GM19395 (cell line): ENCODE data around the gene SNTB2.
"Not testable (repeated sequence)": the region's sequence is repeated elsewhere in the genome, so short reads cannot be mapped to it uniquely, and the experiment has no call there.

Source experiments
- ATAC-seq: cut with Tn5 transposase; IDR thresholded peaks from one replicate; pipeline ENCODE4 v1.9.1; 2021; ENCODE audit warnings: mild to moderate bottlenecking, moderate library complexity; ENCODE audit not compliant: unreplicated experiment

SNTB2 gene

DNA sequence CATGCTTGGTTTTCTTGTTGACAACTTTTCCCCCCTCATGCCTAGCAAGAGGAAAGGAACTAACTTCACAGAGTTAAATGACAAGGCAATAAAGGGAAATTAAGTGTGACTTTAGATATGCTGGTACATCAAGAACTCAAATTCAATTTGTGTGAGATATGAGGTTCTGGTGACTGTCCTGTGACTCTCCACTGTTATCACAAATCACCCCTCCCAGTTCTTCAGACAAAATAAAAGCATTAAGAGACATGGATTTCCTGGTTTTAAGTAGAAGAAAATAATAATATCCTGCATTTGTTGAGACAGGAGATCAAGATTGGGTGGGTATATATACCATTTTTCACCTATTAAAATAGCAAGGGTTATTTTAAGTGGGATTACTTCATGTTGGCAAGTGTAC is 46.2 kb downstream of the SNTB2 start:
- ATAC-seq: no peak

DNA sequence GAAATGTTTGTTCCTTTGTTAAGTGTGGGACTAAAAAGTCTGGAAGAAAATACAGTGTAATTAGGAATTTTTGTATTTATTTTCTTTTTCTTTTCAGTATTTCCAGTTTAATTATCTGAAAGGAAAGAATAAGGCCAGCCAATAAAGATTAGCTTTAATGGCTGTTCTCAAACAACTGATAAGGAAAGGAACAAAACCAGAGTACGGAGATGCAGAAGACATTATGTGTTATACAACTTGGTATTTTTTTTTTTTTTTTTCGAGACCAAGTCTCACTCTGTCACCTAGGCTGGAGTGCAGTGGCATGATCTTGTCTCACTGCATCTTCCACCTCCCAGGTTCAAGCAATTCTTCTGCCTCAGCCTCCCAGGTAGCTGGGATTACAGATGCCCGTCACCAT is 47.5 kb downstream of the SNTB2 start:
- no peak for ATAC-seq

DNA sequence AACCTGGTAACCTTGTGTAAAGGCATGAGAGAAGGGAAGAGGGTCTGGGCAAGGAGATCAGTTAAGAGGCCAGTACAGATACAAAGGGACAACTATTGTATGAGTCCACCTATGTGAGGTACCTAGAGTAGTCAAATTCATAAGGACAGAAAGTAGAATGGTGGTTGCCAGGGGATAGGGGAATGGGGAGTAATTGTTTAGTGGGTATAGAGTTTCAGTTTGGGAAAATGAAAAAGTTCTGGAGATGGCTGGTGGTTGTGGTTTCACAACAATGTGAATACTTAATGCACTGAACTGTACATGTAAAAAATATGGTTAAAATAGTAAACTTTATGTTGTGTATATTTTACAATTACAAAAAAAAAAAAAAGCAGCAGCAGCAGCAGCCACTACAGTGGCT is 49.4 kb downstream of the SNTB2 start:
- ATAC-seq: no peak

DNA sequence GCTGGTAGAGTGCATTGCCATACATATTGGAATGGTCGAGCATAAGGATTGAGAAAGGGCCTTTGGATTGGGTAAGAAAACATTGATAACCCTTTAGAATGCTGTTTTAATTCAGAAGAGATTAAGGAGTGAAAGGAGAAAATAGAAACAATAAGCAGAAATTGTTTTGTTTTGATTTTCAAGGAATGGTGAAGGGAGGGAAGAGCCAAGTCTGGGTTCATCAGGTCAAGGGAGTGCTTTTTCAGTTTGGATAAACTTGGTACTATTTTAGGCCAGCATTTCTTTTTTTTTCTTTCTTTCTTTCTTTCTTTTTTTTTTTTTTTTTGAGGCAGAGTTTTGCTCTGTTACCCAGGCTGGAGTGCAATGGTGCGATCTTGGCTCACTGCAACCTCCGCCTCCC is 50.3 kb downstream of the SNTB2 start:
- no peak for ATAC-seq

DNA sequence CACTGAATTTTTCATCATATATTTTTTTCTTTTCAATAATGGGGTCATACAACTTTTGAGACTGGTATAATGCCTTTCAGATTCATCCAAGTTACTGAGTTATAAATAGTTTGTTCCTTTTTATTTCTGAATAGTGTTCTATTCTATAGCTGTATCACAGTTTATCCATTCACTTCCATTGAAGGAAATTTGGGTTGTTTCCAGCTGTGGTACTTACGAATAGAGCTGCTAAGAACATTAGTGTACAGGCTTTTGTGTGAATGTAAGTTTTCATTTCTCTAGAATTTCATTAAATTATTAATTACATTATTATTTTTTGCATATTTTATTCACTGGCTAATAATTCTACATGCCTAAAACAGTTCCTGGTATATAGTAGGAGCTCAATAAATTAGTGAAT is 52.9 kb downstream of the SNTB2 start:
- no peak for ATAC-seq

DNA sequence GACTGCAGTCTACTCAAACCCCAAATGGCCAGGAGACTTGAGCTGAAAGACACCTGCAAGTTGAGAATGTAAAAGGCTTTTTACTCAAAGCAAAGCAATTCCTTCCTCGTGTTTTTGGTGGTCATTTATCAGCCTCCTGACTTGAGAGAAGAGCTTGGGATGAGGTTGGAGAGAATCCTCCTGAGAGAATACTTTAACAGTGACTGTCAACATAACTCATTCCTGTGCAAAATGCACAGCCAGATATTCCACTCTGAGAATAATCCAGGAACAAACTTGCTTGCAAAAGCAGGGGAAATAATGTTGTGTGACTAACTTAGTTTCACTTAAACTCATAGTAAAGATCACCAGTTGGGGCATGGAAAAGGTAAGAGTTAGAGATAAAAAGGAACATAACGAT is 53.4 kb downstream of the SNTB2 start:
- no peak for ATAC-seq

DNA sequence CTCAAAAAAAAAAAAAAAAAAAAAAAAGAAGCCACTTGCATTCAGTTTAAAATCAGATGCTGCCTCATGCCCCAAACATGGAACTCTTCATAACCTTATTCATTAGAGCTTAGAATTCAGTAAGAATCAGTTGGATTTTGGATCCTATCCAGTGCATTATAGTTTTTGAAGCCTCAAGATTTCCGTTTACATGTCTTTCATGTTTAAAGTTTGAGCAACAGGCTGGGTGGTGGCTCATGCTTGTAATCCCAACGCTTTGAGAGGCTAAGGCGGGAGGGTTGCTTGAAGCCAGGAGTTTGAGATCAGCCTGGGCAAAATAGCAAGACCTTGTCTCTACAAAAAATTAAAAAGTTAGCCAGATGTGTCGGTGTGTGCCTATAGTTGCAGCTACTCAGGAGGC is 55.0 kb downstream of the SNTB2 start:
- ATAC-seq: no peak

DNA sequence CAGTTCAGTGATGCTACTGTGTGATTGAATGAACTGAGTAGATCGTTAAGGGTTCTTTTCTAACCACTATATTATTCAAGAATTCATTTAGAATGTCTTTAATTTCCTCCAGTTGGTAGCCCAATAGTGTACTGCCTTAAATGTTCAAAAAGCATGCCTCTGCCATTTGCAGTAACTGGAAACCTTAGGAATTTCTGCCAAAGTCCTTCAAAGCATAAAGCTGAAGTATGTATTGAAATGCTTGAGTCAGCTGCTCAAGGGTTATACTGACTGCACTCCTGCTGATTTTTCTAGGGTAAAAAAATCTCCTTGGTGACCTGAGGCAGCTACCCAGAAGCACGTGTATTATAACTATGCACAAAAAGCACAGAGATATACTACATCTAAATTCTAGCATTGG is 56.5 kb downstream of the SNTB2 start:
- ATAC-seq: no peak

DNA sequence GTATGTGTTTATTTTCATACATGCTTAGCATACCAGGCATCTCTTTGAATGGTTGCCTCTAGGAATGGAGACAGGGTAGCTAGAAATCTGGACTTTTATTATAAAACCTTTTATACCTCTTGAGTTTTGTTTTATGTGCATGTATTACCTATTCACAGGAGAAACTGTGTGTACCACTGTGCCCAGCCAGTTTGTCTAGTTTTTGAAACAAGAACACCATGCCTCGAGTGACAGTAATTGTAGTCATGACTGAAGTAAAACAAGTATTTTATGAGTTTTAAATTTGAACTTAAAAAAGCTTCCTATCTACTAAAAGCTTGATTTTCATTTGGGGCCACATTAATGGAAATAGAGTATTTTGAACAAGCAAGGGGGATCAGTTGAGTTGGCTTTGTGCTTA is 57.4 kb downstream of the SNTB2 start:
- no peak for ATAC-seq

DNA sequence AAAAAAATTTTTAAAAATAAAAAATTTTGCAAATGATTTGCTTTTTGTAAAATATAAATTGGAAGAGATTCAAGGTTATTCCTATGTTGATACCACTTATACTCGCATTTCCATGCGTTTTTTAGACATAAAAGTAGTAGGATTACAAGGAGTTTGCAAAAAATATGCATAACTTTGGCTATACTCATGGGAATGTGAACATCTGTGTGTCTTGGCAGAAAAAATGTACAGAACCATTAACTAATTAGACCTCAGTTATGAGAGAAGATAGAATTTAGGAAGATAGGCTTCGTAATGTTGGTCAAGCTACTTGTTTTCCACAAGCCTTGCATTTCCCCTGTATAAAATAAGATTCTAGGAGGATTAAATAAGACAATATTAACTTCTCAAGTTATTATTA is 63.1 kb downstream of the SNTB2 start:
- no peak for ATAC-seq

DNA sequence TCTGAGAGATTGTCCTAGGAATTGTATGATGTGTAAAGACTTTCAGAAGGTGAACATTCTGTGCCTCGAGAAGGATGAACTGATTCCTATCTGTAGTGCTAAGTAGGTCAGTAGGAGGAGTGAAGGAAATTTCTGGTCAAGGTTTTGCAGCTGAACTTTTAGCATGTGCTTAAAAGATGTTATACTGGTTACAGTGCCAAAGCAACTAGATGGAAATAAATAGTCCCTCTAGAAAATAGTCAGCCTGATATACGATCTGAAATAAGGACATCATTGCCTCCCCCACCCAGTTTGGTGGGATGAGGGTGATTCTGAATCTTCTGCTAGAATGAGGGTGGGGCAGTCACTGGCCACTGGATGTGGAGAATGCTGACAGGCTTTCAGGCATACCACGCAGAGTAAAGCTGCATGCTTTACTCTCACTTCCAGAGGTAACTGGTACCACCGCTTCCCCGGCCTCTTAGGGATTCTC is 66.9 kb downstream of the SNTB2 start:
- no peak for ATAC-seq

DNA sequence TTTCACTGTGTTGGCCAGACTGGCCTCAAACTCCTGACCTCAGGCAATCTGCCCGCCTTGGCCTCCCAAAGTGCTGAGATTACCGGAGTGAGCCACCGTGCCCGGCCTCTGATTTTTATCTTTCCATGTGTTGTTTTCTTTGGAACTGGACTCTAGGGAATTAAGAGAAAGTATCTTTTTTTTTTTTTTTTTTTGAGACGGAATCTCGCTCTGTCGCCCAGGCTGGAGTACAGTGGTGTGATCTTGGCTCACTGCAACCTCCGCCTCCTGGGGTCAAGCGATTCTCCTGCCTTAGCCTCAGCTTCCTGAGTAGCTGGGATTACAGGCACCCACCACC is 72.4 kb downstream of the SNTB2 start:
- not testable (repeated sequence) for ATAC-seq

DNA sequence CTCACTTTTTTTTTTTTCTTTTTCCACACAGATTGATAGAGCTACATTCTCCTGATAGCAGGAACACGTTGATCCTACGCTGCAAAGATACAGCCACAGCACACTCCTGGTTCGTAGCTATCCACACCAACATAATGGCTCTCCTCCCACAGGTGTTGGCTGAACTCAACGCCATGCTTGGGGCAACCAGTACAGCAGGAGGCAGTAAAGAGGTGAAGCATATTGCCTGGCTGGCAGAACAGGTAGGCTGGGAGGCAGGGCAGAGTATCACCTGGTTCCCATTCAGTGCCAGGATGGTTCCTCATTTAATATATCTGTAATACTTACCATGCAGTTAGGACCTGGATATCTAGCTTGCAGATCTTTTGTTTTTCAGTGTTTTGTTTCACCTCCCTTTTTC is 73.1 kb downstream of the SNTB2 start:
- ATAC-seq: no peak

DNA sequence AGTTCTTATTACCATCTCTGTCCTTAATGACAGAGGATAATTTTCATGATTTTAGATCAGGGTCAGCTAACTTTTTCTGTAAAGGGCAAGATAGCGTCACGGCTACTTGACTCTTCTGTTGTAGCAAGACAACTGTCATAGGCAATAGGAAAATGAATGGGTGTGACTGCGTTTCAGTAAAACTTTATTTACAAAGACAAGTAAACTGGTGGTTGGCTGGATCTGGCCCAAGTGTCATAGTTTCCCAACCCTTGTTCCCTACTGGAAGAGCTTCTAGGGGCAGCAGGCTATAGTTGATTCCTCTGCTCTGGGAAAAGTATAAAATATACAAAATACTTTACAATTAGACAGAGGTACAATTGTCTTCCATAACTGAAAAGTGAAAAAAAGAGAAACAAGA is 73.5 kb downstream of the SNTB2 start:
- ATAC-seq: no peak

DNA sequence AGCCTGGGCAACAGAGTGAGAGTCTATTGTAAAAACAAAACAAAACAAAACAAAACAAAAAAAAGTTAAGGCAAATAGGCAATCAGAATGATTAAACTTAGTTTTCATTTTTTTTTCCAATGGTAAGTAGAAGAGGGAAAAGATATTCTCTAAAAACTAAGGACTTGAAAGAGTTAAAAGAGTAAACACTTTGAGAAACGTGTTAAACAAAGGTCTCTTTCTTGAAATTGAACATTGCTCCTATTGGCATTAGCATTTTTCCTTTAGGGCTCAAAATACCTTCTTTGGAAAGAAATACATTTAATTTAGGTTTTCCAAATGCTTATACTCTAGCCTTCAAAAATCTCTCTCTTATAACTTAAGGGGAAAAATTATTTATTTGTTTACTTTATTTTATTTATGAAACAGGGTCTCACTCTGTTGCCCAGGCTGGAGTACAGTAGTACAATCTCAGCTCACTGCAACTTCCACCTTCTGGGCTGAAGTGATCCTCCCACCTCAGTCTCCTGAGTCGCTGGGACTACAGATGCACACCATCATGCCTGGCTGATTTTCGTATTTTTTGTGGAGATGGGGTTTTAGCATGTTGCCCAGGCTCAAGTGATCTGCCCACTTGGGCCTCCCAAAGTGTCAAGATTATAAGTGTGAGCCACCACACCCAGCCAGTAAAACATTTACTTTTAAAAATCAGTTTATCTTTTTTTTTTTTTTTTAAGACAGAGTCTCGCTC is 79.5 kb downstream of the SNTB2 start:
- ATAC-seq: no peak

DNA sequence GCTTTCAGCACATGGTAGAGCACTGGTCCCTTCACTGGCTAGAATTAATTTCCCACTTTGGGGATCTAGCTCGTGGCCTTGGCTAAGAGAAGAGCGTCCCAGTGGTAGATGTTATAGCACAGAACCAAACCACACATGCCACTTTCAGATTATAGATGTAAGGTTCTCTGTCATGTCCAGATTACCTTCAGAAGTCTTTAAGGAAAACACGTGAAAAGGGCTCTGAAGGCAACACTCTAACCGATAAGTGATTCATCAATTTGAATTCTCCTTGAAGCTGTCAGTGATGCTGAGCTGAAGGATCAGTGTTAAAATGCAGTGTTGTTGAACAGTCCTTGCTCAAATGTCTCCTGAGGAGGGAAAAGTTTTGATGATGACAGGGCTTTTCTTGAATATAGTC is 80.7 kb downstream of the SNTB2 start:
- ATAC-seq: no peak

DNA sequence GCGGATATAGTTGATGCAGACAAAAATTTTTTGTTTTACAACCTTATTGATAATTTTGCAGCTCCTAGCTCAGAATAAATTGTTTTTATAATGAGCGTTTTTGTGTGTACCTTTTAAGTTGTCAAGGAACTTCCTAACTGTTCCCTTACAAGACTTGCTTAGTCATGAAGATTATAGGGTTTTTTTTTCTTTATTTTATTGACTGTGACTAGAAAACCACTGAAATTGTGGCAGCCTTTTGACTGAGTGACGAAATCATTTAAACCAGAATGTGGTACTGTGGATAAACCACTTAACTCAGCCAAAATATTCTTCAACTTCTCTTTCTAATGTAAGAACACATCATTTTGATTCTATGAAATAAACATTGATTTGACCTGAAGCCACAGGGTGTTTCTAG is 83.4 kb downstream of the SNTB2 start:
- no peak for ATAC-seq

DNA sequence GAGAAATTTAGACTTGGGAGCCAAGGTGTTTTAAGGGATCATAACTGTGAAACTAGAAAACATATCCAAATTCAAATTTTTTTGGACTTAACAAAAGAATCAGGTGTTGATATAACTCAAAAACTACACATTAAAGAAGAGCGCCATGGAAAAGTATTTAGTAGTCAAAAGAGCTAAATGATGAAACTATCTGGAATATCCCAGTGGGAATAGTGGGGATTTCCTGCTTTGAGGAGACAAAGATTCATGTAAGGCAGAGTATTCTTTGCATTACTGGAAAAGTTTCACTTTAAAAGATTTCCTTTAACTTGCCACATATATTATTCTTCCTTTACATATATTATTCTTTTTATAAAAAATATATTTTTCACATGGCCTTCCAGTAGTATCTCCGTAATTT is 83.9 kb downstream of the SNTB2 start:
- ATAC-seq: no peak

DNA sequence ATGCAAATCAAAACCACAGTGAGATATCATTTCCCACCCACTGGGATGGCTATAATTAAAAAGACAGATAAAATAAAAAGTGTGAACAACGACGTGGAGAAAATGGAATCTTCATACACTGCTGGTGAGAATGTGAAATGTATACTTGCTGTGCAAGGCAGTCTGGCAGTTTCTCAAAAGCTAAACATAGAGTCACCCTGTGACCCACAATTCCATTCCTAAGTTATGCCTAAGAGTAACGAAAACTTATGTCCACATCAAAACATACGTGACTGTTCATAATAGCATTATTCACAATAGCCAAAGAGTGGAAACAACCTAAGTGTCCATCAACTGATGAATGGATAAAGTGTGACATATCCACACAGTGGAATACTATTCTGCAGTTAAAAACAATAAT is 86.0 kb downstream of the SNTB2 start:
- ATAC-seq: no peak

DNA sequence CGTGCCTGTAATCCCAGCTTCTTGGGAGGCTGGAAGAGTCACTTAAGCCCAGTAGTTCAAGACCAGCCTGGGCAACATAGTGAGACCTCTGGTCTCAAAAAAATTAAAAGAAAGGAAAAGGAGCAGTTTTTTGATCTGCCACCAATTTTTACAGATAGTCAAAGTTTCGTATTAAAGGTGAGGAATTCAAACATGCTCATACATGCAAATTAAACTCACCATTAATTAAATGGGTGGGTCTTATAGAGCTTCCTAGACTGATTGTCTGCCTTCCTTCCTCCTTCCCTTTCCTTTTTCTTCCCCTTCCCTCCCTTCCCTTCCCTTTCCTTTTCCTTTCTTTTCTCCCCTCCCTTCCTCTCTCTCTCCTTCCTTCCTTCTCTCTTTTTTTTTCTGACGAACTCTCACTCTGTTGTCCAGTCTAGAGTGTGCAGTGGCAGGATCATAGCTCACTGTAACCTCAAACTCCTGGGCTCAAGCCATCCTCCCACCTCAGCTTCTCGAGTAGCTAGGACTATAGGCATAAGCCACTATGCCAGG is 87.8 kb downstream of the SNTB2 start:
- ATAC-seq: no peak

DNA sequence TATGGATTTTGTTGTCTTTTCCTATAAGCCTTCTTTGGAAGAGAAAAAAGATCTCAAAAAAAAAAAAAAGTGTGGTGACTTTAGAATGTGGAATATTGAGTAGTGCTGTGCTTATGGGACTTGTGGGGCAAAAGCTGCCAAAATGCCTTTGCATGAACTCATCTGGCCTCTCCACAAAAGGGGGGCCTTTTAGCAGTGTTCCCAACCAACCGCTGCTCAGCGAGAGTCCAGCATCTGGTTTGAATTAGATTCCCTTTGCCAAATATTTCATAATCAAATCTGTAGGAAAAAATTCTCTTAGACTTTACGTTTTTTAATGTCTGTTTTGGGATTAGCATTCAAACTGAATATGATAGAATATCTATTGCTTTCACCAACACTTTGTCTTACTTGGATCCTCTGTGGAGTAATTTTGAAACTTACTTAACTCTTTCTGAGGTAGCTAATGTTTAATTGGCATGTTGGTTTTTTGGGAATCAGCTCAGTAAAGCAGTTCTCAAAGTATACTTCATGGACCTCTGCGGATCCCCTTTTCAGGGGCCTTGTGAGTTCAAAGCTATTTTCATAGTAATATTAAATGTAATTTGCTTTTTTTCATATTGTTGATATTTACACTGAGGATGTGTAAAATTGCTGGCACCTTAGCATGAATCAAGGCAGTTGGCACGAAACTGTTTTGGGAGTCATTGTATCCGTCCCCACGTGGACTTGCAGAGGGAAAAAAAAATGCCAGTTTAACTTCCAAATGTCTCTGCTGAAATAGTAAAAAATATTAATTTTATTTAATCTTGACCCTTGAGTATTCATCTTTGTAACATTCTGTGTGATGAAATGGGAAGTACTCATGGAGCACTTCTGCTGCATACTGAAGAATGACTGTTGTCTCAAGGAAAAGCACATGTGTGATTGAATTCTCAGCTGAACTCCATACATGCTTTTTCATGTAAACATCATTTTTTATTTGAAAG is 89.5 kb downstream of the SNTB2 start:
- ATAC-seq: no peak

DNA sequence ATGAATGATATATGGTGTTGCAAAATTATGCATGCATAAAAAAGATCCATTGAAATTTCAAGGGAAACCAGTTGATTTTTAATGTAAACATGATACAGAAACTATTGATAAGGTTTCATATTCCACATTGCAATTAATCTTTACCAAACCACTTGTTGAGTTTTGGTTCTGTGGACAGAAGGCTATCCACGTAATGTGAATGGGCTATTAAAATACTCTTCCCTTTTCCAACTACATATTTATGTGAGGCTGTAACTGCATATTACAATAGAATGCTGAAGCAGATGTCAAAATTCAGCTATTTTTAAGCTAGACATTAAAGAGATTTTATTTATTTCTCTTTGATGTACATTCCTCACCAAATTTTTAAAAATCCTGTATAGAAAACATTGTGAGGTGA is 90.4 kb downstream of the SNTB2 start:
- ATAC-seq: no peak
